Thyroid gland (tissue), 4 donors: ENCODE measurements around the gene PRKCE.

Experiments
- POLR2A ChIP-seq, 2 donors: fragments of 450-650 bp; IDR thresholded peaks; one replicate each; pipeline ENCODE4 v1.6.1; 2017; ENCODE audit warnings: antibody characterized with exemption in 2 of 2, mild to moderate bottlenecking in 2 of 2, moderate library complexity in 1 of 2
- TF ChIP-seq, protein P1 (sequence below), 6 experiments: fragments of 200-600 bp in 3 of 6; fragments of 450-650 bp in 3 of 6; sonication (generic) in 3 of 6; IDR thresholded peaks; one replicate each; pipeline ENCODE4 v1.5.1; 2016 to 2019; ENCODE audit warnings: antibody characterized with exemption in 6 of 6, mild to moderate bottlenecking in 2 of 6, inconsistent platforms in 1 of 6, moderate library complexity in 1 of 6

DNA sequence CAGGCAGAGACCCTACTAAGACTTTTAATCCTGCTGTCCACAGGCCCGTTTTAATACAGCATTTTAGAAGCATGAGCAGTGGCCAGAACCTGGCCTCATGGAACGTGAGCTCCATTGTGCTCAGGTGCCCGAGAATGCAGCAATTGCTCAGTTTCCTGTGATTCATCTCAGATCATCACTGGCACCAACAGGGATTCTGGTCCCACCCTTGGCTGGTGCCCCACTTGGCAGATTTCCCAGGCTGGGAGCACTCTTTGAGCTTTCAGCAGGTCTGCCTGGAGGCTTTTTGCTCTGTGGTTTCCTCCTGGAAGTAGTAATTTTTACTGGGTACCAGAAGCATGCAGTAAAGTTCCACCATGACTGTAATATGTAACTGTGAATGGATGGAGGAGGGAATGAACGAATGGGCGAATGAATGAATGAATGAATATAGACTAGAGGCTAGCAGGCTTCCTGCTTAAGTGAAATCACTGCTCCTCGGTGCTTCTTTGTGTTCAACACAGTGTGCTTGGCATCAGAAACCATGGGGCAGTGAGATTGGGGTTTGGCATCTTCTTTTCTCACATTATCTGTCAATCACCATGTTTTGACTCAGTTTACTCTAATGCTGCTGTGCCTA is 312.9 kb downstream of the PRKCE start:
- TF ChIP-seq, protein P1, sequence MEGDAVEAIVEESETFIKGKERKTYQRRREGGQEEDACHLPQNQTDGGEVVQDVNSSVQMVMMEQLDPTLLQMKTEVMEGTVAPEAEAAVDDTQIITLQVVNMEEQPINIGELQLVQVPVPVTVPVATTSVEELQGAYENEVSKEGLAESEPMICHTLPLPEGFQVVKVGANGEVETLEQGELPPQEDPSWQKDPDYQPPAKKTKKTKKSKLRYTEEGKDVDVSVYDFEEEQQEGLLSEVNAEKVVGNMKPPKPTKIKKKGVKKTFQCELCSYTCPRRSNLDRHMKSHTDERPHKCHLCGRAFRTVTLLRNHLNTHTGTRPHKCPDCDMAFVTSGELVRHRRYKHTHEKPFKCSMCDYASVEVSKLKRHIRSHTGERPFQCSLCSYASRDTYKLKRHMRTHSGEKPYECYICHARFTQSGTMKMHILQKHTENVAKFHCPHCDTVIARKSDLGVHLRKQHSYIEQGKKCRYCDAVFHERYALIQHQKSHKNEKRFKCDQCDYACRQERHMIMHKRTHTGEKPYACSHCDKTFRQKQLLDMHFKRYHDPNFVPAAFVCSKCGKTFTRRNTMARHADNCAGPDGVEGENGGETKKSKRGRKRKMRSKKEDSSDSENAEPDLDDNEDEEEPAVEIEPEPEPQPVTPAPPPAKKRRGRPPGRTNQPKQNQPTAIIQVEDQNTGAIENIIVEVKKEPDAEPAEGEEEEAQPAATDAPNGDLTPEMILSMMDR (IDR thresholded peaks at IDR 0.05) = no peak
- no peak for TF ChIP-seq POLR2A (IDR thresholded peaks at IDR 0.05)
